H9 (cell line): ENCODE data around the gene EXOC3L4. TPM values are rescaled to one million over a fixed set of nuclear protein-coding genes. Genes with fewer than 3 reads are reported as not detected.

Experiments used
- DNase-seq: peaks from one replicate; pipeline ENCODE4 v3.0.0-alpha.2; 2017
- H2AFZ ChIP-seq: one replicate; pipeline ENCODE4 v1.6.1; 2013; ENCODE audit warnings: mild to moderate bottlenecking, low read length, control low read depth, moderate library complexity
- H2AK5ac ChIP-seq: 2 replicates; pipeline ENCODE4 v1.6.1; 2013; ENCODE audit warnings: low read length, control low read depth, mixed read lengths; ENCODE audit not compliant: insufficient read length
- H2BK120ac ChIP-seq: one replicate; pipeline ENCODE4 v1.6.1; 2013; ENCODE audit warnings: low read depth, mild to moderate bottlenecking, low read length, control low read depth, inconsistent platforms; ENCODE audit not compliant: poor library complexity, severe bottlenecking
- H2BK12ac ChIP-seq: 2 replicates; pipeline ENCODE4 v1.6.1; 2013; ENCODE audit warnings: low read length, control low read depth, mixed read lengths, low read depth; ENCODE audit not compliant: insufficient read length
- H2BK15ac ChIP-seq: 2 replicates; pipeline ENCODE4 v1.6.1; 2013; ENCODE audit warnings: low read depth, low read length, control low read depth
- H2BK20ac ChIP-seq: one replicate; pipeline ENCODE4 v1.6.1; 2013; ENCODE audit warnings: low read depth, mild to moderate bottlenecking, low read length, control low read depth, inconsistent platforms; ENCODE audit not compliant: poor library complexity, severe bottlenecking
- H2BK5ac ChIP-seq: 2 replicates; pipeline ENCODE4 v1.6.1; 2013; ENCODE audit warnings: low read length, control low read depth, mixed read lengths; ENCODE audit not compliant: insufficient read length
- H3K14ac ChIP-seq: 2 replicates; pipeline ENCODE4 v1.6.1; 2013; ENCODE audit warnings: low read length, control low read depth; ENCODE audit not compliant: insufficient read depth
- H3K18ac ChIP-seq: 2 replicates; pipeline ENCODE4 v1.6.1; 2013; ENCODE audit warnings: low read depth, mild to moderate bottlenecking, mixed read lengths, low read length, control low read depth; ENCODE audit not compliant: insufficient read length
- H3K23ac ChIP-seq: 2 replicates; pipeline ENCODE4 v1.6.1; 2013; ENCODE audit warnings: low read length, control low read depth, mixed read lengths, low read depth; ENCODE audit not compliant: insufficient read length
- H3K23me2 ChIP-seq: 2 replicates; pipeline ENCODE4 v1.6.1; 2013; ENCODE audit warnings: low read depth, mild to moderate bottlenecking, mixed read lengths, low read length, control low read depth; ENCODE audit not compliant: insufficient read length, poor library complexity, severe bottlenecking
- H3K27ac ChIP-seq: 2 replicates; pipeline ENCODE4 v1.5.1; 2013; ENCODE audit warnings: low read length, control low read depth, mixed read lengths, low read depth; ENCODE audit not compliant: insufficient read length
- H3K27me3 ChIP-seq: 2 replicates; pipeline ENCODE4 v1.6.1; 2013; ENCODE audit warnings: low read length, control low read depth, inconsistent platforms; ENCODE audit not compliant: insufficient read depth
- H3K4ac ChIP-seq: 2 replicates; pipeline ENCODE4 v1.6.1; 2013; ENCODE audit warnings: low read depth, mild to moderate bottlenecking, control low read depth, inconsistent platforms, low read length, moderate library complexity
- H3K4me1 ChIP-seq: 2 replicates; pipeline ENCODE4 v1.6.1; 2013; ENCODE audit warnings: low read length, control low read depth, inconsistent platforms; ENCODE audit not compliant: insufficient read depth
- H3K4me2 ChIP-seq: 2 replicates; pipeline ENCODE4 v1.6.1; 2013; ENCODE audit warnings: low read length, control low read depth, mixed read lengths; ENCODE audit not compliant: insufficient read length, insufficient read depth
- H3K56ac ChIP-seq: 2 replicates; pipeline ENCODE4 v1.6.1; 2013; ENCODE audit warnings: low read depth, mild to moderate bottlenecking, mixed read lengths, low read length, control low read depth; ENCODE audit not compliant: insufficient read length
- H3K79me1 ChIP-seq: 2 replicates; pipeline ENCODE4 v1.6.1; 2013; ENCODE audit warnings: low read depth, mild to moderate bottlenecking, moderate library complexity, low read length, control low read depth, inconsistent platforms; ENCODE audit not compliant: insufficient read depth, poor library complexity, severe bottlenecking
- H3K79me2 ChIP-seq: 2 replicates; pipeline ENCODE4 v1.6.1; 2013; ENCODE audit warnings: low read length, control low read depth, inconsistent platforms; ENCODE audit not compliant: insufficient read depth
- H3K9ac ChIP-seq: 2 replicates; pipeline ENCODE4 v1.6.1; 2013; ENCODE audit warnings: low read length, control low read depth, mixed read lengths; ENCODE audit not compliant: insufficient read length; ENCODE audit errors: extremely low read depth
- H3K9me3 ChIP-seq: one replicate; pipeline ENCODE4 v1.6.1; 2013; ENCODE audit warnings: low read depth, low read length, inconsistent platforms; ENCODE audit not compliant: control insufficient read depth
- H3T11ph ChIP-seq: one replicate; pipeline ENCODE4 v1.6.1; 2013; ENCODE audit warnings: mild to moderate bottlenecking, low read length, control low read depth, inconsistent platforms
- H4K20me1 ChIP-seq: one replicate; pipeline ENCODE4 v1.6.1; 2013; ENCODE audit not compliant: control insufficient read depth, insufficient read length, insufficient read depth
- H4K5ac ChIP-seq: 2 replicates; pipeline ENCODE4 v1.6.1; 2013; ENCODE audit warnings: low read depth, mild to moderate bottlenecking, mixed read lengths, low read length, control low read depth; ENCODE audit not compliant: insufficient read length
- H4K8ac ChIP-seq: replicated peaks from 2 replicates; pipeline ENCODE4 v1.6.1; 2013; ENCODE audit warnings: low read length, control low read depth, mixed read lengths, low read depth; ENCODE audit not compliant: insufficient read length
- H4K91ac ChIP-seq: 2 replicates; pipeline ENCODE4 v1.6.1; 2013; ENCODE audit warnings: low read depth, mild to moderate bottlenecking, moderate library complexity, mixed read lengths, low read length, control low read depth; ENCODE audit not compliant: insufficient read length
- H3K27ac Mint-ChIP-seq, 3 experiments: 2 replicates in 2 of 3; 3 replicates in 1 of 3; pipeline ENCODE4 v1.8.0; 2020 to 2021; ENCODE audit warnings: mixed read lengths in 3 of 3, mild to moderate bottlenecking in 1 of 3, moderate library complexity in 1 of 3
- H3K27me3 Mint-ChIP-seq: 2 replicates; pipeline ENCODE4 v1.8.0; 2021; ENCODE audit warnings: low read depth, mild to moderate bottlenecking, moderate library complexity, mixed read lengths
- H3K36me3 Mint-ChIP-seq, 3 experiments: 2 replicates in 2 of 3; 3 replicates in 1 of 3; pipeline ENCODE4 v1.8.0; 2020 to 2021; ENCODE audit warnings: low read depth in 3 of 3, mixed read lengths in 3 of 3; ENCODE audit not compliant: insufficient read depth in 1 of 3
- H3K4me1 Mint-ChIP-seq, 2 experiments: 2 replicates each; pipeline ENCODE4 v1.8.0; 2020; ENCODE audit warnings: mixed read lengths in 2 of 2
- H3K4me3 Mint-ChIP-seq, 2 experiments: 2 replicates in 1 of 2; 3 replicates in 1 of 2; pipeline ENCODE4 v1.8.0; 2020 to 2021; ENCODE audit warnings: mild to moderate bottlenecking in 2 of 2, mixed read lengths in 2 of 2, moderate library complexity in 1 of 2
- H3K9me3 Mint-ChIP-seq, 2 experiments: 2 replicates in 1 of 2; 3 replicates in 1 of 2; pipeline ENCODE4 v1.8.0; 2020; ENCODE audit warnings: mild to moderate bottlenecking in 2 of 2, mixed read lengths in 2 of 2, moderate library complexity in 1 of 2
- WGBS: extraction: QIAGEN DNeasy Blood & Tissue Kit; methylation state at CpG from one replicate; pipeline ENCODE4 v1.1.7; 2013; ENCODE audit warnings: missing lambda C conversion rate, low lambda C conversion rate, mixed read lengths; ENCODE audit not compliant: insufficient read length; ENCODE audit errors: extremely low coverage; 5-methylcytosine and 5-hydroxymethylcytosine counted together
- total RNA-seq: library from RNA; stranded (reverse); gene quantifications from 2 replicates; pipeline ENCODE4 v1.2.1, GENCODE V29; 2021
- TF ChIP-seq, protein P1 (sequence below): fragments of 200-600 bp; sonication (generic); conservative IDR thresholded peaks from 3 replicates; pipeline ENCODE4 v1.8.0; 2021; ENCODE audit warnings: antibody characterized with exemption, mild to moderate bottlenecking

EXOC3L4 gene
- total RNA-seq, 1 experiment from 2014 or later, result 0.42 TPM

- no peak overlapping the region for H3K4me3 Mint-ChIP-seq
- Histone ChIP-seq H3K27ac (no peak overlapping the region), H3K4me2 (no peak overlapping the region)
Measured at GRCh38 chr14:103155826-103156394, 61.4 kb downstream of the EXOC3L4 start.

More at GRCh38 chr14:103155826-103156394, 61.4 kb downstream of the EXOC3L4 start:
- H3K23ac ChIP-seq, result no peak overlapping the region
- TF ChIP-seq, protein P1, sequence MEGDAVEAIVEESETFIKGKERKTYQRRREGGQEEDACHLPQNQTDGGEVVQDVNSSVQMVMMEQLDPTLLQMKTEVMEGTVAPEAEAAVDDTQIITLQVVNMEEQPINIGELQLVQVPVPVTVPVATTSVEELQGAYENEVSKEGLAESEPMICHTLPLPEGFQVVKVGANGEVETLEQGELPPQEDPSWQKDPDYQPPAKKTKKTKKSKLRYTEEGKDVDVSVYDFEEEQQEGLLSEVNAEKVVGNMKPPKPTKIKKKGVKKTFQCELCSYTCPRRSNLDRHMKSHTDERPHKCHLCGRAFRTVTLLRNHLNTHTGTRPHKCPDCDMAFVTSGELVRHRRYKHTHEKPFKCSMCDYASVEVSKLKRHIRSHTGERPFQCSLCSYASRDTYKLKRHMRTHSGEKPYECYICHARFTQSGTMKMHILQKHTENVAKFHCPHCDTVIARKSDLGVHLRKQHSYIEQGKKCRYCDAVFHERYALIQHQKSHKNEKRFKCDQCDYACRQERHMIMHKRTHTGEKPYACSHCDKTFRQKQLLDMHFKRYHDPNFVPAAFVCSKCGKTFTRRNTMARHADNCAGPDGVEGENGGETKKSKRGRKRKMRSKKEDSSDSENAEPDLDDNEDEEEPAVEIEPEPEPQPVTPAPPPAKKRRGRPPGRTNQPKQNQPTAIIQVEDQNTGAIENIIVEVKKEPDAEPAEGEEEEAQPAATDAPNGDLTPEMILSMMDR, result no peak
- no peaks in the 10 kb centered on the region for H3K23me2 ChIP-seq
- H3K27me3 Mint-ChIP-seq, result peaks cover 8% of the 10 kb centered on the region
- no peaks in the 10 kb centered on the region for H3K79me2 ChIP-seq
- no peak overlapping the region for H2AFZ ChIP-seq
- H3K4me1 ChIP-seq, result no peaks in the 10 kb centered on the region; the same call in 1 of the 2 replicates
- no peaks in the 10 kb centered on the region for H3K36me3 Mint-ChIP-seq
- H3K14ac ChIP-seq, result no peak overlapping the region; the same call in 1 of the 2 replicates
- no peak overlapping the region for H3K56ac ChIP-seq
- no peak overlapping the region for H3T11ph ChIP-seq
- no peak overlapping the region for H2AK5ac ChIP-seq
- no peak overlapping the region for H2BK5ac ChIP-seq
- H2BK120ac ChIP-seq, result no peak overlapping the region
- no peak overlapping the region for H3K9ac ChIP-seq
- no peak overlapping the region for H2BK12ac ChIP-seq
- H4K20me1 ChIP-seq, result no peaks in the 10 kb centered on the region
- H4K8ac ChIP-seq, result no peak overlapping the region
- peaks cover 10 to 26% of the 10 kb centered on the region in 2 experiments for H3K4me1 Mint-ChIP-seq
- no peak overlapping the region for H2BK20ac ChIP-seq
- H4K91ac ChIP-seq, result no peak overlapping the region
- H3K27me3 ChIP-seq, result no peaks in the 10 kb centered on the region
- H2BK15ac ChIP-seq, result no peak overlapping the region
- no peaks in the 10 kb centered on the region for H3K79me1 ChIP-seq
- no peak overlapping the region for H3K18ac ChIP-seq
- no peak overlapping the region for H4K5ac ChIP-seq
- no peak for DNase-seq
- WGBS, result no CpG with 5 or more reads among the region's 9 CpGs
- peaks cover 0 to 4% of the 10 kb centered on the region in 2 experiments; a peak in 1 of 5 replicates for H3K9me3 Mint-ChIP-seq
- H3K4ac ChIP-seq, result no peak overlapping the region
- H3K9me3 ChIP-seq, result no peaks in the 10 kb centered on the region
- H3K27ac Mint-ChIP-seq, result no peak overlapping the region
